ENCODE results near the gene C11orf21. TPM values are rescaled to one million over a fixed set of nuclear protein-coding genes. Genes with fewer than 3 reads are reported as not detected.

C11orf21 gene
- total RNA-seq, 1 donor from 2014 or later = 0.16 TPM

- peak; percentile 83 for DNase-seq (ENCODE audit: extremely low spot score, unreplicated experiment)
- Mint-ChIP-seq H3K4me1 (ENCODE audit: unreplicated experiment) (peaks cover 19% of the 10 kb centered on the region), H3K9me3 (ENCODE audit: unreplicated experiment) (no peaks in the 10 kb centered on the region), H3K27ac (ENCODE audit: unreplicated experiment) (no peak overlapping the region), H3K27me3 (ENCODE audit: unreplicated experiment) (peaks cover 3% of the 10 kb centered on the region), H3K4me3 (ENCODE audit: unreplicated experiment) (no peak overlapping the region), H3K36me3 (ENCODE audit: unreplicated experiment) (no peaks in the 10 kb centered on the region)
- no peak for TF ChIP-seq CTCF (IDR thresholded peaks at IDR 0.05)
Measured at GRCh38 chr11:2300290-2300935, 1.3 kb downstream of the C11orf21 start.

GRCh38 chr11:2299773-2300172, 1.9 kb downstream of the C11orf21 start:
- Mint-ChIP-seq H3K4me1 (ENCODE audit: unreplicated experiment) (peaks cover 16% of the 10 kb centered on the region), H3K4me3 (ENCODE audit: unreplicated experiment) (no peak overlapping the region), H3K27me3 (ENCODE audit: unreplicated experiment) (peaks cover 6% of the 10 kb centered on the region), H3K9me3 (ENCODE audit: unreplicated experiment) (no peaks in the 10 kb centered on the region), H3K36me3 (ENCODE audit: unreplicated experiment) (no peaks in the 10 kb centered on the region), H3K27ac (ENCODE audit: unreplicated experiment) (no peak overlapping the region)
- no peak for TF ChIP-seq CTCF (IDR thresholded peaks at IDR 0.05)
- DNase-seq (ENCODE audit: extremely low spot score, unreplicated experiment) = peak; percentile 70

GRCh38 chr11:2298795-2299761, 2.6 kb downstream of the C11orf21 start:
- peaks cover 9% of the 10 kb centered on the region for H3K27me3 Mint-ChIP-seq (ENCODE audit: unreplicated experiment)
- peak; percentile 29 for TF ChIP-seq CTCF (IDR thresholded peaks at IDR 0.05)
- no peaks in the 10 kb centered on the region for H3K9me3 Mint-ChIP-seq (ENCODE audit: unreplicated experiment)
- H3K36me3 Mint-ChIP-seq (ENCODE audit: unreplicated experiment) = no peaks in the 10 kb centered on the region
- H3K27ac Mint-ChIP-seq (ENCODE audit: unreplicated experiment) = no peak overlapping the region
- peak; percentile 75 for DNase-seq (ENCODE audit: extremely low spot score, unreplicated experiment)
- peaks cover 10% of the 10 kb centered on the region for H3K4me1 Mint-ChIP-seq (ENCODE audit: unreplicated experiment)
- no peak overlapping the region for H3K4me3 Mint-ChIP-seq (ENCODE audit: unreplicated experiment)

GRCh38 chr11:2298131-2298794, 3.5 kb downstream of the C11orf21 start:
- peak; percentile 83 for DNase-seq (ENCODE audit: extremely low spot score, unreplicated experiment)
- no peak for TF ChIP-seq CTCF (IDR thresholded peaks at IDR 0.05)

More at GRCh38 chr11:2298131-2298794, 3.5 kb downstream of the C11orf21 start:
- H3K27me3 Mint-ChIP-seq (ENCODE audit: unreplicated experiment) = peaks cover 13% of the 10 kb centered on the region
- H3K27ac Mint-ChIP-seq (ENCODE audit: unreplicated experiment) = no peak overlapping the region
- H3K36me3 Mint-ChIP-seq (ENCODE audit: unreplicated experiment) = no peaks in the 10 kb centered on the region
- H3K4me1 Mint-ChIP-seq (ENCODE audit: unreplicated experiment) = peaks cover 8% of the 10 kb centered on the region
- H3K9me3 Mint-ChIP-seq (ENCODE audit: unreplicated experiment) = no peaks in the 10 kb centered on the region
- H3K4me3 Mint-ChIP-seq (ENCODE audit: unreplicated experiment) = no peak overlapping the region

Measured in osteocyte (in vitro differentiated cells).